ENCODE measurements around the gene F12.
A peak's percentile ranks its signal among the peaks of the same experiment; 100 is the strongest.

The F12 gene

DNA sequence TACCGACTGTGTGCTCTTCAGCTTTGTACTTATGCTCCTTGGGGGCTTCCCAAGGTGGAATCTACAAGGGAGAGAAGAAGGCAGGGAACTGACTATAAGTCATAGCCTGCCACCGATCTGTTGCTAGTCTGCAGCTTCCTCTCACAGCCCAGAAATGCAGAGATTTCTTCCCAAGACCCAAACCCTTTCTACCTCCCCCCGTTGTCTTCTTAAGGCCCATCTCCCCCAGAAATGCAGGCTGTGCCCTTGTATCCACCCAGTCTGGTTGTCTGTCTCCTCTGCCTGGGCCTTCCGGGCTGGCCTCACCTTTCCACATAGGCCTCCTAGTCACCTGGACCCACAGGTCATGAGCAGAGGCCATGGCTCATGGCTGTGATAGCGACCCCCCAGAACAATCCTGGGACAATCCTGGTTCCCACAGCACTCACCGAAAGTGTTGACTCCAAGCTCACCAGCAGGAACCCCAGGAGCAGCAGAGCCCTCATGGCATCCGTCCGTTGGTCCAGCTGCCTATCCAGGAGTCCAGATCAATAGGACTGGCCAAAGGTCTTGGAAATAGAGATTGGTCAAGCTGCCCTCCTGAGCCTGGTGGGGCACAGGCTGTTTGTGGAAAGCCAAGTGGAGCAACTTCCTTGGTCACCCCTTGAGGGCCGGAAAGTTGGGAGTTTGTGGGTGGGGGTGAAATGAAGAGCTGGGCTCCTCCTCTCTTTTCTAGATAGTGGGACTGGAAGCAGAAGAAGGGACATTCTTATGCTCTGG lies at the start of gene F12:
Gene F12 (minus strand): TSS at position 522 of the 759 bp plus-strand sequence. CDS start 37 bp downstream, at position 485.
- no peak for DNase-seq (ENCODE audit: low spot score)

- peak; percentile 60 for DNase-seq (ENCODE audit: low spot score)
Observed at GRCh38 chr5:177458912-177459350, 49.6 kb upstream of the F12 start.

DNA sequence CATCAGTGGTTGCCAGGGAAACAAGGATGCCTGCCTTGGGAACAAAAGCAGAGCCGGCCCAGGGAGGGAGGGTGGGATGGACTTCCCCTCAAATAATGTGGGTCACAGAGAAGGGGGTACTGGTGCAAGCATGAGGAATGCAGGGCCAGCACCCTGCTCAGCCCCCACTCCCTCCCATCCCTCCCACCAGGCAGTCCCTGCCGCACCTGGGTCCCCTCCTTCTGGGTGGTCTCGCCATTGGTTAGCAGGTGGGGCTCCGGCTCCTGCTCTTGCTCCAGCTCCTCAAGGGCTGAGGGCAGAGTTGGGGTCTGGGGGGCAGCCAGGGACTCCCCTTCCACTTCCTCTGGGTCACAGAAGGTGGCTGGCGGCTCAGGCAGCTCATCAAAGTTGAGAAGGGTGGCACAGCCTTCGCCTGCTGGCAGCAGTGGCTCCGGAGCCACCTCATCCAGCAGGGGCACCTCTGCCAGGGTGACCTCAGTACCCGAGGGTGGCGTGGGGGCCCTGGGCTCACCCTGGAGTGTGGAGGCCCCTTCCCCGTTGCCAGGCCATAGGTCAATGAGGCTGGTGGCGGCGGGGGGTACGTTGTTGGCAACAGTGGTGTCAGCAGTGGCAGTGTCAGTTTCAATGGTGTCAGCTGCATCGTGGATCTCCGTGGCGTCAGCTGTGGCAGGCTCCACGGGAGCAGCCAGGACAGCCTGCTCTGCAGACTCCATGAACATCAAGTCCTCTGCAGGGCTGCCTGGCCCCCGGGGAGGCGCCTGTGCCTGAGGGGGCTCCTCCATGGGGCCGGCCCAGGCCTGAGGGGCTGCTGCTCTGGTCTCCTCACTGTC lies 48.7 kb upstream of the F12 start:
- no peak for DNase-seq (ENCODE audit: low spot score)

DNA sequence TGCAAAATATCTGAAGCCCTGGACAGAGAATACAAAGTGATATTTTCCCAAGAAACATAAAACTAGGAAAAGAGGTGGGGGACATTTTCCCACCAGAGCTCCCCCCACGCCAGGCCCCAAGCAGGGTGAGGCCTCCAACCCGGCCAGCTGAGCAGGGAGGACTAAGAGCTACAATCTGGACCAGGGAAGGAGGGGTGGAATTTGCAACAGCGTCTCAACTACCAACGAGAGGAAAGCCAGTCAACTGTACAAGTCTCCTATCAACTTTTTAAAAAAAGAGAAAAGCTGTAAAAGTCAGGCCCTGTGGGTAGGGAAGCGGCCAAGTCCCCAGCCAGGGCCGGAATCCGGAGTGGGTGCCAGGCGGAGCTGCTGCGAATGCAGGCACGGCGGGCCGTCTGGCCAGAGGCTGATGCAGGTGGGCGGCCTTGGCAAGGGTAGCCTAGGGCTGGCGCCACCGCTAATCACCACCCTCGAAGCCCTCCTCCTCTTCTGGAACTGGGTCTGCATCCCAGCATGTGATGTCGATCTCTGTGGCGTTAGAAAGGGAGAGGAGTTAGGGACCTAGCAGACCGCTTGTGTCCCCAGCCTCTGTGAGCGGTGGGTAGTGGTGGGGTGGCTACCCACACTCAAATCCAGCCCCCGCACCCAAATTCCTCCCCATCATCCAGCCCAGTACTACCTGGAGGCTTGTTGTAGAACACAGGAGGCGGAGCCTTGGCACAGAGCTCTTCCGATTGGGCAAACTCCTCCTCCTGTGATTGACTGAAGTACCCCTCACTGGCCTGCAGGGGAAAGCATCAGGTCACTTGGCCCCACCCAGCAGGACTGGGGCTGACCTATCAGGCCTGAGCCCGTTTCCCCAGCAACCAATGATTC lies 47.9 kb upstream of the F12 start:
- DNase-seq (ENCODE audit: low spot score) = peak; percentile 98

GRCh38 chr5:177456591-177456964 lies 47.2 kb upstream of the F12 start:
- DNase-seq (ENCODE audit: low spot score) = no peak

DNA sequence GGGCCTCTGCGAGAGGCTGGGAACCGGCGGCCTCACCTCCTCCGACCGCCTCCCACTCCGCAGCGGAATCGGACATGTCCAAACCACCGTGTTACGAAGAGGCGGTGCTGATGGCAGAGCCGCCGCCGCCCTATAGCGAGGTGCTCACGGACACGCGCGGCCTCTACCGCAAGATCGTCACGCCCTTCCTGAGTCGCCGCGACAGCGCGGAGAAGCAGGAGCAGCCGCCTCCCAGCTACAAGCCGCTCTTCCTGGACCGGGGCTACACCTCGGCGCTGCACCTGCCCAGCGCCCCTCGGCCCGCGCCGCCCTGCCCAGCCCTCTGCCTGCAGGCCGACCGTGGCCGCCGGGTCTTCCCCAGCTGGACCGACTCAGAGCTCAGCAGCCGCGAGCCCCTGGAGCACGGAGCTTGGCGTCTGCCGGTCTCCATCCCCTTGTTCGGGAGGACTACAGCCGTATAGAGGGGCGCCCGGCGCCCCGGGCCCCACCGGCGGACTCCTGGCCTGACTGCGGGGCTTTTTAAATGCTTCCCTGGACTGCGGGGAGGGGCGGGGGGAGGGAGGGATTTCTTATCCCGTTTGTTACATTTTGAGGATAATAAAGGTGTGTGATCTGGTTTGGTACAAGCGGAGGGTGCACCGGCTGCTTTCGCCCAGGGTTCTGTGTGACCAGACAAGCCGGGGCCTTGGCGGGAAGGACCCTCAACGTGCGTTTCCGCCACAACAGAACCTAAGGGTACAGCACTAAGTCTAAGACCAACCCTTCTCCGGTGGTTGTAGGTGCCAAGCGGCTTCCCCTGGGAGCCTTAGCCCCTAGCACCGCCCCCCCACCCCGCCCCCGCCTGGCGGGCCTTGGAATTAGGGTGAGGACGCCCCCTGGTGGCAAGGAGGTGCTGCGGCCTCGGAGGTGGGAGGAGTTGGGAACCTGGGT lies 46.6 kb upstream of the F12 start:
- peak; percentile 96 for DNase-seq (ENCODE audit: low spot score)

GRCh38 chr5:177455036-177455660 lies 45.8 kb upstream of the F12 start:
- peak; percentile 77 for DNase-seq (ENCODE audit: low spot score)

DNA sequence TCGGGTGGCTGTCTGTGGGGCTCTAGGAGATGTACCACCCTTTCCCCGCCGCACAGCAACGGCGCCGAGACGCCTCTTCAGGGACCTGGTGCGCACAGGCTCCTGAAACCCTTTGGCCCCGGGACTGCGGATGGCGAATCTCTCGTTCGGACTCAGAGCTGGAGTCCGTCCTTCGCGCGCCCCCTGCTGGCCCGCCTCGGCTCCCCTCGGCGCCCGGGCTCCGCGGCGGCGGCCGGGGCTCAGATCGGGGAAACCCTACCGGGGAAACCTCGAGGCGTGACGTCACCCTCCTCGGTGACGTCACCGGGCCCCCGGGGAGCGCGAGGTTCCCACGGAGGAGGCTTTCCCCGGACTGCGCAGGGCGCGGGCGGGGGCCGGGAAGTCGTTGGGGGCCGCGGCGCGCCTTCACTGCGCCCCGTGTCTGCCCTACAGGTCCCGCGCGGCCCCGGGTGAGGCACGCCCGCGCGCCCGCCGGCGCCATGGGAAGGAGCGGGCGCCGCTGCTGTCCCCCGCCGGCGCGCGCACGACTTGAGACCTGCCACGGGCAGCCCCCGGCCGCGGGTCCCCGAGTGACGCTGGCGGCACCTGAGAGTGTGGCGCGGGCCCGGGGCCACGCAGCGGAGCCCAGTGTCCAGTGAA lies 45.2 kb upstream of the F12 start:
- peak; percentile 98 for DNase-seq (ENCODE audit: low spot score)

- no peak for DNase-seq (ENCODE audit: low spot score)
Observed at GRCh38 chr5:177453852-177454396, 44.6 kb upstream of the F12 start.

- DNase-seq (ENCODE audit: low spot score) = no peak
Observed at GRCh38 chr5:177452688-177453638, 43.6 kb upstream of the F12 start.

GRCh38 chr5:177450667-177451424 lies 41.5 kb upstream of the F12 start:
- DNase-seq (ENCODE audit: low spot score) = no peak

- no peak for DNase-seq (ENCODE audit: low spot score)
Observed at GRCh38 chr5:177449140-177450061, 40.0 kb upstream of the F12 start.

DNA sequence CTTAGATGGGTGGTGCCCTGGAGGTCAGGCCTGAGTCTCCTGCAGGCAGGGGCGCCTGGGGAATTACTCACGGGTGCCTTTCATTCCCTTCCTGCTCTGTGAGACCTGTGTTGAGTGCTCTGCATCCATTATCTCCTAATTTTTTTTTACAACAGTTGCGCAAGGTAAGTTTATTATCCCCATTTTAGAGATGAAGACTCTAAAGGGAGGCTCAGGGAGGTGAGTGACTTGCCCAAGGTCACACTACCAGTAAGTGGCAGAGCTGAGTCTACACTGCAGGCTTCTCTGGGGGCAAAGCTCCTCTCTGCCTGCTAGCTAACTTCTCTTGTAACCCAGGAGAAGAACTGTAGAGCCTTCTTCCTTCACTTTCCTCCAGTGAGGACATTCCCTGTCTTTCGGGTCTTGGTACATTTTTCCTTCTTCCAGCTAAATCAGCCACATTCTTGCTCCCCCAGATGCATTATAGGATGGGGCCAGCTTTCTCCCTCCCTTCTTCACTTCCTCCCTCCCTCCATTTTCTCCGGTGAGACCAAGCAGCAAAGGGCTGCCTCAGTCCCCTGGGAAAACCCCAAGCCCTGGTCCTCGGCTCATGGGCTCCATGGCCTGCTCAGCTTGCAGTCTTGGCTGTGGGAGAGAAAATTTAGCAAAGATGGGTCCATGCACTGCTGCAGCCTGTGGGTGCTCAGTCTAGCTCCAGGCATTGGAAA lies 39.0 kb upstream of the F12 start:
- no peak for DNase-seq (ENCODE audit: low spot score)

DNA sequence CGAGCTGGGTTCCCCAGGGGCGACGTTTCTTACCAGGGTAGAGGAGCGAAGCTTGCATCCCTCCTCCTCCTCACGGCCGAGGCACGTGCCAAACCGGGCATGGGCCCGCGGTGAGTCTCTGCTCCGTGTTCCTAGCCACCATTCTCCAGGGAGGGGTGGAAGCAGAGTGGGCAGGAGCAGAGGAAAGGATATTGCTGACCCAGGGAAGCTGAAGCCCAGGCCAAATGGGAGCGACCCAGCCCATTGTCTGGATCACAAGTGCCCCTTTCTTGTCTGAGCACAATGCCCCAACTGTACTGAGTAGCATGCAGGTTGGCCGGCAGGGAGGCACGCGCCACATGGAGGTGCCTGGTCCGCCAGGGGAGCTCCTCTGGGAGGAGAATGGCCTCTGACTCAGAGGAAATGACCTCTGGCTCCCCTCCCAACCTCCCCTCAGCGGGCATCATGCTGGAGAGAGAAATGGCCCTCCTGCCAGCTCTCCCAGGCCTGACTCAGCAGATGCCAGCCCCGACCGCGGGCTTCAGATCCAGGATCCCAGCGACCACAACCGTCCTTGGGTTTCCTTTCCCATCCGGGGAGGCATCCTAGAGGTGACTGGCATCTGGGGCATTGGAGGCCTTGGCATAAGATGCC lies 38.4 kb upstream of the F12 start:
- peak; percentile 77 for DNase-seq (ENCODE audit: low spot score)

GRCh38 chr5:177447066-177447610 lies 37.8 kb upstream of the F12 start:
- peak; percentile 79 for DNase-seq (ENCODE audit: low spot score)

All from AG08396 (cell line).